SK-N-SH (cell line): Measurements from ENCODE around the gene FAM209A. TPM values are rescaled to one million over a fixed set of nuclear protein-coding genes. Genes with fewer than 3 reads are reported as not detected.
"Not testable (repeated sequence)": the region's sequence is repeated elsewhere in the genome, so short reads cannot be mapped to it uniquely, and the experiment has no call there.

Experiments used
- CTCF ChIA-PET: fragments of 300-600, 350-600 bp; formaldehyde crosslinking; extraction: SDS; loops from one replicate; lab custom pipeline; 2021; lab: Yijun Ruan, JAX
- POLR2A ChIA-PET: fragments of 350-600 bp; sonication (Branson Sonifier 250); formaldehyde crosslinking; extraction: SDS; loops from one replicate; lab custom pipeline; 2020; ENCODE audit warnings: antibody characterized with exemption, inconsistent platforms; lab: Yijun Ruan, JAX
- DNase-seq: peaks from one replicate; pipeline ENCODE4 v3.0.0; 2012
- H2AFZ ChIP-seq: fragments of 200-600 bp; sonication (generic); 2 replicates; pipeline ENCODE4 v1.8.1; 2016; ENCODE audit warnings: antibody characterized with exemption, mild to moderate bottlenecking, low read depth
- H3F3A ChIP-seq: fragments of 200-600 bp; sonication (generic); replicated peaks from 2 replicates; pipeline ENCODE3; 2016; ENCODE audit warnings: antibody characterized with exemption, mild to moderate bottlenecking; ENCODE audit not compliant: insufficient read depth
- H3K27ac ChIP-seq, 2 experiments: fragments of 200-500 bp in 1 of 2; fragments of 200-600 bp in 1 of 2; sonication (Bioruptor generic) in 1 of 2; sonication (generic), shearing (Covaris generic) in 1 of 2; 2 replicates each; pipeline versions ENCODE4 v1.5.1 to v1.6.1; 2014 to 2016; ENCODE audit warnings: low read depth in 2 of 2, inconsistent platforms in 1 of 2, low read length in 1 of 2, mild to moderate bottlenecking in 1 of 2, mixed read lengths in 1 of 2
- H3K27me3 ChIP-seq: fragments of 200-600 bp; sonication (generic), shearing (Covaris generic); 2 replicates; pipeline ENCODE4 v1.6.1; 2016; ENCODE audit warnings: mixed run types; ENCODE audit not compliant: insufficient read depth
- H3K36me3 ChIP-seq, 2 experiments: fragments of 200-500 bp in 1 of 2; fragments of 200-600 bp in 1 of 2; sonication (Bioruptor generic) in 1 of 2; sonication (generic) in 1 of 2; replicated peaks in 1 of 2; 2 replicates each; pipeline versions ENCODE3 to v1.5.1; 2014 to 2016; ENCODE audit warnings: low read length in 1 of 2, mild to moderate bottlenecking in 1 of 2; ENCODE audit not compliant: insufficient read depth in 2 of 2, control insufficient read depth in 1 of 2
- H3K4me1 ChIP-seq, 2 experiments: fragments of 200-500 bp in 1 of 2; fragments of 200-600 bp in 1 of 2; sonication (Bioruptor generic) in 1 of 2; sonication (generic), shearing (Covaris generic) in 1 of 2; 2 replicates each; pipeline versions ENCODE4 v1.5.1 to v1.6.1; 2014 to 2016; ENCODE audit warnings: low read depth in 1 of 2, low read length in 1 of 2, mixed run types in 1 of 2; ENCODE audit not compliant: insufficient read depth in 2 of 2, control insufficient read depth in 1 of 2
- H3K4me2 ChIP-seq: fragments of 200-600 bp; sonication (generic), shearing (Covaris generic); 2 replicates; pipeline ENCODE4 v1.6.1; 2017; ENCODE audit warnings: mixed run types
- H3K4me3 ChIP-seq, 2 experiments: fragments of 200-500 bp in 1 of 2; fragments of 200-600 bp in 1 of 2; sonication (Bioruptor generic) in 1 of 2; sonication (generic), shearing (Covaris generic) in 1 of 2; 2 replicates each; pipeline versions ENCODE4 v1.5.1 to v1.8.1; 2014 to 2016; ENCODE audit warnings: low read depth in 2 of 2, inconsistent platforms in 1 of 2, low read length in 1 of 2, mild to moderate bottlenecking in 1 of 2, mixed read lengths in 1 of 2, moderate library complexity in 1 of 2
- H3K79me2 ChIP-seq: fragments of 200-600 bp; sonication (generic); 2 replicates; pipeline ENCODE4 v1.8.1; 2017; ENCODE audit warnings: mild to moderate bottlenecking; ENCODE audit not compliant: insufficient read depth
- H3K9ac ChIP-seq: fragments of 200-600 bp; sonication (generic); 2 replicates; pipeline ENCODE4 v1.6.1; 2017; ENCODE audit warnings: mixed run types
- H3K9me2 ChIP-seq: fragments of 200-600 bp; sonication (generic); 2 replicates; pipeline ENCODE4 v1.6.1; 2017; ENCODE audit warnings: mixed run types
- H3K9me3 ChIP-seq: fragments of 200-600 bp; sonication (generic); 2 replicates; pipeline ENCODE4 v1.6.1; 2017; ENCODE audit warnings: mixed run types, mild to moderate bottlenecking, moderate library complexity
- H4K20me1 ChIP-seq: fragments of 200-600 bp; sonication (generic); 2 replicates; pipeline ENCODE4 v1.6.1; 2017; ENCODE audit warnings: mild to moderate bottlenecking, mixed run types; ENCODE audit not compliant: insufficient read depth
- CHD2 ChIP-seq: fragments of 150-350 bp; IDR thresholded peaks from 2 replicates; pipeline ENCODE4 v1.6.1; 2018; ENCODE audit warnings: low read length; ENCODE audit not compliant: partially characterized antibody
- CTCF ChIP-seq: fragments of 200-600 bp; sonication (generic); IDR thresholded peaks from 2 replicates; pipeline ENCODE4 v1.6.1; 2017; ENCODE audit warnings: antibody characterized with exemption, mild to moderate bottlenecking, moderate library complexity
- FOSL2 ChIP-seq: IDR thresholded peaks from 2 replicates; pipeline ENCODE4 v1.4.0; 2012; ENCODE audit warnings: low read depth, mild to moderate bottlenecking, moderate library complexity, borderline replicate concordance
- FOXJ3 ChIP-seq: sonication (generic); formaldehyde crosslinking; IDR thresholded peaks from 2 replicates; pipeline ENCODE4 v1.5.1; 2020; ENCODE audit warnings: mild to moderate bottlenecking, missing genetic modification reagents
- FOXM1 ChIP-seq: IDR thresholded peaks from 2 replicates; pipeline ENCODE4 v1.4.0; 2012; ENCODE audit warnings: low read depth, mild to moderate bottlenecking
- GABPA ChIP-seq: IDR thresholded peaks from 2 replicates; pipeline ENCODE4 v1.4.0; 2012; ENCODE audit warnings: low read depth, mild to moderate bottlenecking
- IRF3 ChIP-seq: fragments of 150-350 bp; IDR thresholded peaks from 2 replicates; pipeline ENCODE4 v1.6.1; 2016; ENCODE audit warnings: mild to moderate bottlenecking, low read depth, low read length
- JUND ChIP-seq: IDR thresholded peaks from 2 replicates; pipeline ENCODE4 v1.4.0; 2012
- MAX ChIP-seq: IDR thresholded peaks from 2 replicates; pipeline ENCODE4 v1.4.0; 2012; ENCODE audit warnings: low read depth
- MEF2A ChIP-seq: IDR thresholded peaks from 2 replicates; pipeline ENCODE4 v1.4.0; 2012; ENCODE audit warnings: low read depth, borderline replicate concordance
- MXI1 ChIP-seq: IDR thresholded peaks from 2 replicates; pipeline ENCODE4 v1.6.1; 2012; ENCODE audit warnings: mild to moderate bottlenecking, low read depth, low read length, improper control_type of control experiment
- NRF1 ChIP-seq: IDR thresholded peaks from 2 replicates; pipeline ENCODE4 v1.6.1; 2012; ENCODE audit warnings: low read depth, mild to moderate bottlenecking, low read length
- PBX3 ChIP-seq: IDR thresholded peaks from 2 replicates; pipeline ENCODE4; 2012
- POLR2AphosphoS5 ChIP-seq: IDR thresholded peaks from 2 replicates; pipeline ENCODE4 v1.6.1; 2012; ENCODE audit warnings: low read depth, low read length
- RAD21 ChIP-seq: IDR thresholded peaks from 2 replicates; pipeline ENCODE4 v1.6.1; 2012; ENCODE audit warnings: mild to moderate bottlenecking, low read length
- RFX5 ChIP-seq: IDR thresholded peaks from 2 replicates; pipeline ENCODE4 v1.6.1; 2012; ENCODE audit warnings: mild to moderate bottlenecking, improper control_type of control experiment, low read length
- TEAD4 ChIP-seq: IDR thresholded peaks from 2 replicates; pipeline ENCODE4 v1.4.0; 2012; ENCODE audit warnings: mild to moderate bottlenecking, borderline replicate concordance; ENCODE audit not compliant: insufficient read depth
- USF2 ChIP-seq: fragments of 150-350 bp; IDR thresholded peaks from 2 replicates; pipeline ENCODE4 v1.6.1; 2017; ENCODE audit warnings: antibody characterized with exemption, low read length, low read depth, borderline replicate concordance
- WGBS: methylation state at CpG from one replicate; pipeline ENCODE4 v1.1.6; 2017; ENCODE audit warnings: low lambda C conversion rate; 5-methylcytosine and 5-hydroxymethylcytosine counted together
- polyA plus RNA-seq, 3 experiments: library from polyadenylated mRNA; depleted of rRNA; stranded (reverse); fragments of >200 nt; gene quantifications; 2 replicates each; pipeline ENCODE4 v1.2.3, GENCODE V29; 2012

The FAM209A gene
- polyA plus RNA-seq, 1 of the 3 experiments (the other 2 are of a cell fraction), result not detected

GRCh38 chr20:56527521-56527920 is 3.0 kb downstream of the FAM209A start:
- H3K9ac ChIP-seq, result no peak overlapping the region
- H3K79me2 ChIP-seq, result no peaks in the 10 kb centered on the region
- no peaks in the 10 kb centered on the region for H3F3A ChIP-seq
- POLR2A ChIA-PET, result no interaction called here
- H3K4me3 ChIP-seq, result no peak overlapping the region
- no peak overlapping the region for H2AFZ ChIP-seq
- no peaks in the 10 kb centered on the region for H4K20me1 ChIP-seq
- no peaks in the 10 kb centered on the region; the same call in 1 of the 2 replicates for H3K27me3 ChIP-seq
- CTCF ChIA-PET, result no interaction called here
- H3K36me3 ChIP-seq, result no peaks in the 10 kb centered on the region
- no peaks in the 10 kb centered on the region for H3K9me2 ChIP-seq
- no peak overlapping the region for H3K27ac ChIP-seq
- H3K4me1 ChIP-seq, result no peaks in the 10 kb centered on the region
- 37% methylated on average over 6 of the region's 7 CpGs for WGBS
- no peaks in the 10 kb centered on the region for H3K9me3 ChIP-seq
- no peak for TF ChIP-seq JUND
- no peak for DNase-seq
- H3K4me2 ChIP-seq, result no peak overlapping the region

GRCh38 chr20:56532946-56533345 is 8.4 kb downstream of the FAM209A start, which contains the start of gene FAM209B:
TSS of gene FAM209B (plus strand) at chr20:56533246. CDS start at chr20:56533342, 96 bp downstream.
- H3K4me2 ChIP-seq, DNase-seq, H2AFZ ChIP-seq, H4K20me1 ChIP-seq, H3K9ac ChIP-seq, POLR2A ChIA-PET, H3F3A ChIP-seq, H3K4me1 ChIP-seq, H3K79me2 ChIP-seq, H3K27me3 ChIP-seq, H3K9me2 ChIP-seq, H3K9me3 ChIP-seq, H3K36me3 ChIP-seq, H3K4me3 ChIP-seq, CTCF ChIA-PET, H3K27ac ChIP-seq: not testable (repeated sequence)
- 44% methylated on average over 7 of the region's 9 CpGs for WGBS

GRCh38 chr20:56537997-56538396 is 13.5 kb downstream of the FAM209A start:
- DNase-seq, result no peak
- TF ChIP-seq NRF1 (no peak), RFX5 (no peak), POLR2AphosphoS5 (no peak), CTCF (no peak), TEAD4 (no peak), FOSL2 (no peak), IRF3 (no peak), CHD2 (no peak), MAX (no peak), USF2 (no peak), GABPA (no peak), FOXM1 (no peak), MXI1 (no peak), RAD21 (no peak), FOXJ3 (CRISPR knock-in tag) (no peak), PBX3 (no peak), MEF2A (no peak)
- Histone ChIP-seq H3K9ac (no peak overlapping the region), H3K4me2 (no peak overlapping the region), H3K4me1 (no peaks in the 10 kb centered on the region), H2AFZ (no peak overlapping the region), H3K27me3 (peaks cover 8% of the 10 kb centered on the region; the same call in 1 of the 2 replicates), H3F3A (no peaks in the 10 kb centered on the region), H3K9me3 (no peaks in the 10 kb centered on the region), H3K79me2 (no peaks in the 10 kb centered on the region), H3K36me3 (no peaks in the 10 kb centered on the region), H3K9me2 (no peaks in the 10 kb centered on the region), H3K4me3 (no peak overlapping the region), H4K20me1 (no peaks in the 10 kb centered on the region), H3K27ac (no peak overlapping the region)
- CTCF ChIA-PET, result interaction anchor here (1.0 to 4.6 kb wide), 2 partner anchors 13 to 457 kb away, joined by 3 to 27 read pairs; no protein-coding TSS in a partner anchor
- POLR2A ChIA-PET, result no interaction called here
- 27% methylated on average over 3 of the region's 3 CpGs for WGBS
